Keratinocyte (primary cell): Measurements from ENCODE around the gene HLA-B.

Experiments
- EZH2 ChIP-seq: IDR thresholded peaks from one replicate; pipeline ENCODE4 v1.6.1; 2012; ENCODE audit warnings: inconsistent platforms, mild to moderate bottlenecking, low read length, moderate library complexity
- TF ChIP-seq, protein P1 (sequence below), 3 experiments: IDR thresholded peaks in 1 of 3; conservative IDR thresholded peaks in 1 of 3; optimal IDR thresholded peaks in 1 of 3; 2 replicates in 2 of 3; 3 replicates in 1 of 3; pipeline versions ENCODE3 to v1.5.1; 2011; ENCODE audit warnings: low read length in 3 of 3, mild to moderate bottlenecking in 3 of 3, moderate library complexity in 2 of 3, control low read depth in 1 of 3, inconsistent platforms in 1 of 3; ENCODE audit not compliant: insufficient read depth in 2 of 3; ENCODE audit errors: extremely low read depth in 1 of 3

DNA sequence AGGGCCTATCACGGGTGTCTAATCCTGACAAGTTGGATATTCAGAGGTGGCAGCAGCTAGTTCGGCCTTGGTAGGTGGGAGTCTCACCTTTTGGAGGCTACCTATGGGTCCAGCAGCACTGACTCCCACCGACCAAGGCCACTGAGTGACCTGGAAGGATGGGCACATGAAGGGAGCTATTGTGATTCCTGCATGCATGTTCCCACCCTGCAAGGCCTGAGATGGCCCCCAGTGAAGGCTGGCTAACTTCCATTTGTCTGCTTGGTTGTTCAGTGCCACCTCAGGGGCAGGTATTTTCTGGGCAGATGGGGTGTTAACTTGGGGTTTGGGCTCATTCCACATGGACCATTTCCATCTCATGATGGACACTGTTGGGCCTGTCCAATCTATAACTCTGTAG is 28.1 kb upstream of the HLA-B start:
- TF ChIP-seq EZH2 = no peak
- TF ChIP-seq, protein P1, sequence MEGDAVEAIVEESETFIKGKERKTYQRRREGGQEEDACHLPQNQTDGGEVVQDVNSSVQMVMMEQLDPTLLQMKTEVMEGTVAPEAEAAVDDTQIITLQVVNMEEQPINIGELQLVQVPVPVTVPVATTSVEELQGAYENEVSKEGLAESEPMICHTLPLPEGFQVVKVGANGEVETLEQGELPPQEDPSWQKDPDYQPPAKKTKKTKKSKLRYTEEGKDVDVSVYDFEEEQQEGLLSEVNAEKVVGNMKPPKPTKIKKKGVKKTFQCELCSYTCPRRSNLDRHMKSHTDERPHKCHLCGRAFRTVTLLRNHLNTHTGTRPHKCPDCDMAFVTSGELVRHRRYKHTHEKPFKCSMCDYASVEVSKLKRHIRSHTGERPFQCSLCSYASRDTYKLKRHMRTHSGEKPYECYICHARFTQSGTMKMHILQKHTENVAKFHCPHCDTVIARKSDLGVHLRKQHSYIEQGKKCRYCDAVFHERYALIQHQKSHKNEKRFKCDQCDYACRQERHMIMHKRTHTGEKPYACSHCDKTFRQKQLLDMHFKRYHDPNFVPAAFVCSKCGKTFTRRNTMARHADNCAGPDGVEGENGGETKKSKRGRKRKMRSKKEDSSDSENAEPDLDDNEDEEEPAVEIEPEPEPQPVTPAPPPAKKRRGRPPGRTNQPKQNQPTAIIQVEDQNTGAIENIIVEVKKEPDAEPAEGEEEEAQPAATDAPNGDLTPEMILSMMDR (optimal IDR thresholded peaks at IDR 0.05 in 1 of 3, IDR thresholded peaks at IDR 0.05 in 1 of 3, conservative IDR thresholded peaks at IDR 0.05 in 1 of 3; ENCODE audit: extremely low read depth in 1 of 3, insufficient read depth in 2 of 3, low read length in 3 of 3) = no peak
